PFSK-1 (cell line): ENCODE measurements around the gene USP28.

Experiments
- FOXP2 ChIP-seq: optimal IDR thresholded peaks from 2 replicates; pipeline ENCODE3; 2011; ENCODE audit warnings: borderline replicate concordance, control low read depth, inconsistent platforms; ENCODE audit not compliant: insufficient read depth; ENCODE audit errors: extremely low read length, extremely low read depth
- POLR2AphosphoS5 ChIP-seq: IDR thresholded peaks from 2 replicates; pipeline ENCODE4 v1.6.1; 2012; ENCODE audit warnings: low read depth, mild to moderate bottlenecking, control low read depth, low read length, moderate library complexity
- REST ChIP-seq, 2 experiments: IDR thresholded peaks; 2 replicates each; pipeline versions ENCODE4 v1.6.1 to v1.8.0; 2011 to 2012; ENCODE audit warnings: low read depth in 2 of 2, low read length in 2 of 2, control low read depth in 1 of 2, inconsistent platforms in 1 of 2, mild to moderate bottlenecking in 1 of 2, moderate library complexity in 1 of 2; ENCODE audit not compliant: insufficient read depth in 1 of 2
- SIN3A ChIP-seq: IDR thresholded peaks from 2 replicates; pipeline ENCODE4 v1.6.1; 2012; ENCODE audit warnings: mild to moderate bottlenecking, low read length, moderate library complexity, borderline replicate concordance; ENCODE audit not compliant: insufficient read depth
- TAF1 ChIP-seq: IDR thresholded peaks from 2 replicates; pipeline ENCODE4 v1.6.1; 2012; ENCODE audit warnings: low read length, control low read depth, borderline replicate concordance; ENCODE audit not compliant: insufficient read depth

The USP28 gene

DNA sequence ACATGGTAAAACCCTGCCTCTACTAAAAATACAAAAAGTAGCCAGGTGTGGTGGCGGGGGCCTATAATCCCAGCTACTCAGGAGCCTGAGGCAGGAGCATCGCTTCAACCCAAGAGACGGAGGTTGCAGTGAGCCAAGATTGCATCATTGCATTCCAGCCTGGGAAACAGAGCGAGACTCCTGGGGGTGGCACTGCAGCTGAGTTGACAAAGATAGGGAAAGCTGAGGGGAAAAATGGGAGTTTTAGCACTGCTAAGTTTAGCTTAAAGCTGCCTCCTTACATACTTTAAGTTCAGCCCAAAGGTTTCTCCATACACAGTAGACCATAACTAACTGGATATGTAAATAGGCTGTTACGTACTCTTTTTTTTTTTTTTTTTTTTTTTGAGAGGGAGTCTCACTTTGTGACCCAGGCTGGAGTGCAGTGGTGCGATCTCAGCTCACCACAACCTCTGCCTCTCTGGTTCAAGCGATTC is 9.0 kb upstream of the USP28 start:
- TF ChIP-seq TAF1 (no peak), POLR2AphosphoS5 (no peak), FOXP2 (no peak), REST (IDR thresholded peaks at IDR 0.05; ENCODE audit: insufficient read depth in 1 of 2, low read depth in 2 of 2, low read length in 2 of 2) (no peak), SIN3A (no peak)

DNA sequence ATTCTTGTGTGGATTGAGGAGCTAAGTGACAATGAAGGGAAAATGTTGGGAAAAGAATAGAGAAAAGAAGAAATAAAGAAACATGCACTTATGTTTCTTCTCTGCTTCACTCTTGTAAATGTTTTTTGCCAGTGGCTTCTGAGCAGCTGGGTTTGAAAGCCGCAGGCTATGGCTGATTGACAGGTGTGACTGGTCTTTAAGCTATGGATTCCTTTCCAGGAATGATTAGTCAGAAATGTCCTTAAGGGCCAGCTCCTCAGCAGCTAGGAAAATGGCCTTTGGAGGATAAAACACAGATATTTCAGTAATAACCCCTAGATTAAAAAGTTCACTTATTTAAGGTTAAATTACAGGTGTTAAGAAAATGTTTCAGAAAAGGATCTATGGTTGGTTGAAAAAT is 6.5 kb upstream of the USP28 start:
- TF ChIP-seq REST (IDR thresholded peaks at IDR 0.05; ENCODE audit: insufficient read depth in 1 of 2, low read depth in 2 of 2, low read length in 2 of 2) (no peak), POLR2AphosphoS5 (no peak), SIN3A (no peak), FOXP2 (no peak), TAF1 (no peak)

DNA sequence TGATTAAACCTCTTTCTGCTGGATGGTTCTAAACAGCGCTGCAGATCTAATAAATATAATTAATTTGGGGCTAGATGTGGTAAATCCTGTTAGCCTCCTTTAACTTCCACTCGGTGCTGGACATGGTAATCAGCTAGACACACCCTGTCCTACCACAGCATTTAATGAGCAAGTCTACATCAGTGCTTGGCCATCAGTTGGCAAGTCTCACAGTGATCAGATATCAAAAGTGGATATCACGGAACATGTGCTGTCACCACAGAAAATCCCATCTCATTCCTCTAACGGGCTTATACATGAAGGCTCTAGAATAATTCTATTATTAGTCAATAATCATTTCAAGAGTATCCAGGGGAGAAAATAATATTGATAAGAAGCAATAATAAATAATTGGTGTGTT is 5.6 kb upstream of the USP28 start:
- TF ChIP-seq TAF1 (no peak), SIN3A (no peak), FOXP2 (no peak), REST (IDR thresholded peaks at IDR 0.05; ENCODE audit: insufficient read depth in 1 of 2, low read depth in 2 of 2, low read length in 2 of 2) (no peak), POLR2AphosphoS5 (no peak)

GRCh38 chr11:113877670-113878055 is 2.3 kb upstream of the USP28 start:
- no peak for TF ChIP-seq FOXP2
- TF ChIP-seq SIN3A, result no peak
- no peak for TF ChIP-seq POLR2AphosphoS5
- TF ChIP-seq REST (IDR thresholded peaks at IDR 0.05; ENCODE audit: insufficient read depth in 1 of 2, low read depth in 2 of 2, low read length in 2 of 2), result no peak
- TF ChIP-seq TAF1, result no peak

DNA sequence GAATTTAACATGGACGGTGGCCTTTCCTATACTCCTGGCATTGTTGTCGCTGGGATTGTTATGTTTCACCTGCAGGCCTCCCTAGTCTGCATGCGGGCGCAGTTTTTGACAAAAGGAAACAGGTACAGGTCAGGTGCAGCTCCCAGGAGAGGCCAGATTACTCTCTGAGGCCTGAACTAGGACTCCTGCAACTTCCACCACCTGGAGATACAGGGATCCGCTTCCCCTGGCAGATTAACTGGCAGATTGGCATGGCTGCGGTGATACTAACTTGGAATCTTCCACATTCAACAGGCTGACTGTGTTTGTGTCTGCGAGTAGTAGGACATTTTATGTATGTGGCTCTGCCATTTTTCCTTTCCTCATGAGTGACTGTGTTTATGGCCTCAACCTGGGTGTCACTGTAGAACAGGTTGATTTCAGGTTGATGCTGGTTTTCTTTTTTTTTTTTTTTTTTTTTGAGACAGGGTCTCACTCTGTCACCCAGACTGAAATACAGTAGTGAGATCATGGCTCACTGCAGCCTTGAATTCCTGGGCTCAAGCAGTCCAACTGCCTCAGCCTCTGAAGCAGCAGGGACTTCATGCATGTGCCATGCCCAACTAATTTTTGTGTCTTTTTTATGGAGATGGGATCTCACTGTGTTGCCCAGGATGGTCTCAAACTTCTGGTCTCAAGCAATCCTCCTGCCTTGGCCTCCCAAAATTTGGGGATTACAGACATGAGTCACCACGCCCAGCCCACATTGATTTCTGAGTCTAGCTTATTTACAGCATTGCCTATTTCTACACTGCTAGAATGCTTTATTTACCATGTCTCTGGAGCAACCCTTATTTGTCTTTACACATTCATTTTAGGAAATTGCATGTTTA is 1.7 kb upstream of the USP28 start:
- TF ChIP-seq POLR2AphosphoS5, result no peak
- TF ChIP-seq REST (IDR thresholded peaks at IDR 0.05; ENCODE audit: insufficient read depth in 1 of 2, low read depth in 2 of 2, low read length in 2 of 2), result no peak
- TF ChIP-seq TAF1, result no peak
- no peak for TF ChIP-seq SIN3A
- TF ChIP-seq FOXP2, result no peak
